GM21423 (cell line): ENCODE results near the gene HTT.

Experiments
- ATAC-seq: cut with Tn5 transposase; IDR thresholded peaks from one replicate; pipeline ENCODE4 v1.9.1; 2021; ENCODE audit warnings: mild to moderate bottlenecking, moderate library complexity; ENCODE audit not compliant: unreplicated experiment

The HTT gene

DNA sequence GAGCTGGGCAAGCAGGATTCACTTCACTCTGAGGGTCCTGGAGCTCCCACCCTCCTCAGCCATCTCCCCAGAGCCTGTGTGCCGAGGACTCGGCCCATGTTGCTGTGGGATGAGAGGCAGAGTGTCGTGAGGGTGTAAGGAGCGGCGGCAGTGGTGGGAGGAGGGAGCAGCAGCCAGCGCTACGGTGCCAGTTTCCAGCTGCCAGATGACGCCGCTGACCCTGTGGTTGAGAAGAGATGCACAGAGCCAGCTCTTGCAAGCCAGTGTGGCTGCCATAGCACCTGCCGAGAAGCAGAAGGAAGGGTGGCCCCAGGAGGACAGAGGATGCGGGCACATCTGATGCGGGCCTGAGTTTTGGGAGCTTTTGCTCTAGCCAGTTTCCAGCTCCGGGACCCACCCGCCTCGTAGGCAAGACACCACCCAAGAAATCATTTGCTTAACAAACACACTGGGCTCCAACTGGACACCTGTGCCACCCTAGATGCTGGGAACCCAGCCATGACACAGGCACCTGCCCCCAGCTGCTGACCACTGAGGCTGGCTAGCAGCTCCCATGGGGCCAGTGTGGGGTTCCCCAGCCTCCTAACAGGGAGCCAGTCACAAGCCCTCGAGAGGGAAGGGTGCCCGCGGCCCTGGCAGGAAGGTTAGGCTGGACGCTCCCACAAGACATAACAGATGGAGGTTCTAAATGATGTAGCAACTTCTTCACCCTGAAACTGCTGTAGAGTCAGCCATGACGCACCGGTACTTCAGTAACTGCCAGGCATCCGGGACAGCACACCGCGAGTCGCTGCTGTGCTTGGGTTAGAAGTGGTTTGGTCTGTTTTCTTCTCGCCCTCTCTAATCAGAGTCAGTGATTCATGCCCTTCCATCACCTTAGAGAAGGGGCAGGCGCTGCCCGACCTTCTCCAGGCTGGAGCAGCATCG lies 183.3 kb downstream of the HTT start:
- no peak for ATAC-seq

DNA sequence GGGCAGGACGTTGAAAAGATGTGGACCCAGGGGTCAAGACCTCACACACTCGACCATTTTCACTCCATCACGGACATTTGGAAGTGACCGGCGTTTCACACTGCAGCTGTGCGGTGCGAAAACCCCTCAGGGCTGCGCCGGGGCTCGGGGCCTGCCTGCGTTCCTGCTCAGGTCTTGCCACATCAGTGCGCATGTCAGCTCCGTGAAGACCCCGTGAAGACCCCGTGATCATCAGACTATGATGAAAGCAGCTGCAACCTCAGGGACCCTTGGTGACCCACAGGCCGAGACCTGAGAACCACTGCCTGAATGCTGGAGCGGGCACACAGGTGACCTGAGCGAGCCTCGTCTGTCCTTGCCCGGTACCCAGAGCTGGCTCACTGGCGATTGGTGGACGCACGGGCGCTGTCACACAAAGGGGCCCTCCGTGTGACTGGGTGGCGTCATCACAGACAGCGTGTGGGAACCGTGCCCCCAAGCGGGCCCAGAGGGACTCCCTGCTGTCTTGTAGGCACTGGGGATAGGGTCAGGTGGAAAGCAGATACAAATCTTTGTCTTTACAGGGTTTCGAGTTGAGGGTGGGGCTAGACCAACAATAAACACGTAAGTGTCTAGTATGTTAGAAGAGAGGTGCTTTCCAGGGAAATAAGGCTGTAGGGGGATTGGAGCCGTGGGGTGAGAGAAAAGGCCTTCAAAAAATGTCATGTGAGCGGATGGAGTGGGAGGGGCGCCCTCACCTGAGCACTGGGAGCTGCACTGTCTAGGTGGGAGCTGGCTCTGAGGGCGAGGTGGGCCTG lies 187.1 kb downstream of the HTT start:
- no peak for ATAC-seq

DNA sequence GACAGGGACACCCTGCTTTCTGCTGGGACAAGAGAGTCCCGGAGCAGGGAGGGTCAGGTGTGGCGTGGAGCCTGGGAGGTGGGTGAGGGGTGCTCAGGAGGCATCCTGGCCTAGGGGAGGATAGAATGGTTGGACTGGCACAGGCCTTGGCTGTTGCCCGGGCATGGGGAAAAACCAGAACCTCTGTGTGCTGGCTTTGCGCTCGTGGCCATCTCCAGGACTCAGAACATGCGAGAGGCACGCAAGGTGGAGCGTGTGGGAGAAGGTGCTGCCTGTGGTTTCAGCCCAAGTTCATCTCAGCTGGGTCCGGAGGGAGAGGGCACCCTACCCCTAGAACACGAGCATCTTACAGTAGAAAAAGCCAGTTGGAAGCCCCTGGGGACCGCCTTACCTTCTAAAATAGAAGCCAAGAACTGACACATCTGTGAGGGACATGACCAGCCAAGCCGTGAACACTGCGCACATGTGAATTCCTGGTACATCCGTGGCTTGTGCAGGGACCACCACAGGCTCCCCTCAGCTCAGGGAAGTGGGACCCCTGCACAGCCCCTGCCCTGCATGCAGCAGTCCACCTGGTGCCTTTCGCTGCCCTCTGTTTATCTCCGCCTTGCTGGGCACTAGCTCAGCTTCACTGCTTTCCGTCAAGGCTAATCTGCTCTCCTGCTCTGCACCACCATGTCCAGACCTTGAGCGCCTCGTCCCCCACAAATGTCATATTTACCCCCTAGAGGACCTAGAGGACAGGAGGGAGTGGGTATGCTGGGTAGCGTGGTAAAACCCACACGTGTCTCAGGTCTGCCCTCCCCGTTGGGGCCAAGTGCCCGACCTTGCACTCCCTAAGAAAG lies 187.9 kb downstream of the HTT start:
- no peak for ATAC-seq

DNA sequence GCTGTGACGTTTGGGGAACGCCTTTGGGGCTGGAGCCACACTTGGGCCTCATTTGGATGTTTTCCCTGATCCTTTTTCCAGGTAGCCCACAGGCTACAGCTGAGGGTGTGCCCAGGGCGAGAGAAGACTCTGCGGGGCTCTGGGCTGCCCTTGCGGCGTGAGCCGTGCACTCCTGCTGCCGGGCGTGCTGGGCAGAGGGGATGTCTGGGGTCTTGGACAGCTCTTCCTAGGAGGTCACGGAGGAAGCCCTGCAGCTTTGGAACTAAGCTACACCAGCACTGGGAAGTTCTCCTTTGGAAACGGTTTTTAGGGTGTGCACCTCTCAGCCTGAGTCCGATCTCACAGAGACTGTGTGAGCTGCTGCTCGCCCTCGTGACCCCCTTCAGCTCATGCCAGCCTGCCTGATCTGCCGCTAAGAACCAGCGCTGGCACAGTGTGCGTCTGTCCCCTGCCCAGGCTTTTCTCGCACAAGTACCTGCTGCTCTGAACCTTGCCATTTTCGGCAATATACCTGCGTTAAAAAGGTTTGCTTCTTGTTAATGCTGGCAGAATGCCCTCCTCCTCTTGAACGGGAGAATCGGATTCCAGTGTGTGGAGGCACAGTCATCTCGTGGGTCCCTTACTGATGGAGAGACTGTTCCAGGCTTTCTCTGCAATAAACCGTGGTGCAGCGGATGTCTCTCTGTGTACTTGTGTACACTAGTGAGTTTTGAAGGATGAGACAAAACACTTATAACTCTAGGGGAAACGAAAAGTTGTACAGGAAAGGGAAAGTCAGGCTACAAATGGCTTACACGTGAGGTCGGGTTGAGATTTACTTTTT lies 188.8 kb downstream of the HTT start:
- no peak for ATAC-seq

DNA sequence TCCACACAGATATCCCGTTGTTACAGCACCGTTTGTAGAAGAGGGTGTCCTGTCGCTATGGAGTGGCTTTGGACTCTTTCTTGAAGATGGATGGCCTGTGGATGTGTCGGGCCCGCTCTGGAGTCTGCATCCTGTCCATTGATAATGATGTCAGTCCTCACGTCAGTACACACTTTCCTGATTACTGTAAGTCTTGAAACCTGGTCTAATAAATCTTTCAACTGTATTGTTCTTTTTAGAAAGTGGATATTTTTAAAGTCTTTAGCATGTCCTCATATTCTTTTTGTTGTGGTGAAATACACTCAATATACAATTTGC lies 189.4 kb downstream of the HTT start:
- ATAC-seq: no peak

DNA sequence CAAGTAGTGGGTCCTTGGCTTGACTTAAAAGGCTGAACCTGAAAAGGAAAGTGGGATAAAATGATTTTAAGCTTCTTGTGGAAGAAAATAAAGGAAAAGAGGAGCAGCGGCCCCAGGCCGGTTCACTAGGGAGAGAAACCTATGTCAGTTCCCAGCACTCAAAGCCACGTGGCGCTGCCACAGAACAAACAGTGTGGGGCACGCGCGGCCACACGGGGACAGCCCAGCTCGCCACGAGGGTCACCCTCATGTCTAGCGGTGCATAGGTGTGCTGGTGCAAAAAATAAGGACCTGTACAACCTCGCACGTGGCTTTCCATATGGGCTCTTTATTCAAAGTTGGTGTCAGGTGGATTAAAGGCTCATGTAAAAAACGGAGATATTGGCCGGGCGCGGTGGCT lies 191.6 kb downstream of the HTT start:
- no peak for ATAC-seq

DNA sequence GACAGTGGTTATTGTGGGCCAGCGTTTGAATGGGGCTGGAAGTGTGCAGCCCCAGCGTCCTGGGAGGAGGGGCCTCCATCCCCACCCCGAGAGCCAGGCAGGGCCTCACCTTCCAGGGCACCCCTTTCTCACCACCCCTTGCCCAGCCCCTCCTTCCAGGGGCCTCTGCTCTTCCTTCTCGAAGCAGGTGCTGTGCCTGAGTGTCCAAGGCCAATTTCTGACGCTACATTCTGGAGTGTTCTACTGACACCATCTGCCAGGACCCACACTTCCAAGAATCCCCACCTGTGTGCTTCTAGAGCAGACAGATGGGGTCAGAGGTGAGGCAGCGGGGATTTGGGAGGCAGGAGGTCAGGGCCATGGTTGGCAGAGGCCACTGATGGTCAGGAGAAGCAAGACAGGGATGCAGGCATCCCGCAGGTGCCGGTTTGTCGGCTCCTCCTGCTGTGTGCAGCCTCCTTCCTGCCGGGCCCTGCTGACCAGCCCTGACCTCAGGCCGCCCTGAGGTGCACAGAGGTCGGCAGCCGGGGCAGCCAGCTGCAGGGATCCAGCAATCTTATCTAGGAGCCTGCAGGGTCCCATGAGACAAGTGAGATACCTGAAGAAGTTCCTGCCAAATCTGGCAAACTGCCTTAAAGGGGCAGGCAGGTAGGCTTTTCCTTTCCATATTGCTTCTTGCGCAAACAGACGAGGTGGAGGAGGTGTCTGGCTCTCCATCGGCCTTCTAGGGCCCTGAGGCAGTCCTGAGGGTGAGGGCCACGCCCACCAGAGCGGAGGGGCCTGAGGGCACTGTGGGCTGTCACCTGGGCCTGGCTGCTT lies 193.3 kb downstream of the HTT start:
- ATAC-seq: no peak

DNA sequence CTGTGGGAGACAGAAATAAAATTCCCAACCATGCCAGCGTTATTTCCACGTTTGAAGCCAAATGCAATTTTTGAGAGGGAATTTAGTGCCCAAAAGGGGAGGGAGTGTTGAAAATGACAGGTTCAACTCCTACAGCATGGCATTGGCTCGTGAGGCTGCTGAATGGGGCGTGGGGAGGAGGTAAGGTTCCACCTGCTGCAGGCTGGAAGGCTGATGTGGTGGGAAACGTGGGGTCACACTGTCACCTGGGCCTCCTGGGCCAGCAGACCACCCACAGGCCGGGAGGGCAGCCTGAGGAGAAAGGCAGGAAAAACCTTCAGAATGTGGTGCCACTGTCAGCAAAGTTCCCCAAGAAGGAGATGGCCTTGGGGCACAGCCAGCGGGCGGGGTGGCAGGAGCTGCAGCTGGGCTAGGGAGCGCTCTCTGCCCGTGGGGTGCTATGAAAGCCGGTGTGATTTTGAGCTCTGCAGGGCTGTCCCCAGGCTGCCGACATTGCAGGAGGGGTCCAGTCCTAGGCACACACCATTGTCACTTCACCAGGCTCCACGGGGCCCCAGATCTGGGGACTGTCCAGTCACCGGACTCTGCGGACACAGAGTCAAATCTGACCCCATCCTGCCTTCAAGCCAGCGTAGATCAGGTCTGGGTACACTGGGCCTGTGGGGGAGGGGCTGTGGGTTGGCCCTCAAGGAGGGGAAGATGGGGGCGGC lies 194.1 kb downstream of the HTT start:
- ATAC-seq: no peak

DNA sequence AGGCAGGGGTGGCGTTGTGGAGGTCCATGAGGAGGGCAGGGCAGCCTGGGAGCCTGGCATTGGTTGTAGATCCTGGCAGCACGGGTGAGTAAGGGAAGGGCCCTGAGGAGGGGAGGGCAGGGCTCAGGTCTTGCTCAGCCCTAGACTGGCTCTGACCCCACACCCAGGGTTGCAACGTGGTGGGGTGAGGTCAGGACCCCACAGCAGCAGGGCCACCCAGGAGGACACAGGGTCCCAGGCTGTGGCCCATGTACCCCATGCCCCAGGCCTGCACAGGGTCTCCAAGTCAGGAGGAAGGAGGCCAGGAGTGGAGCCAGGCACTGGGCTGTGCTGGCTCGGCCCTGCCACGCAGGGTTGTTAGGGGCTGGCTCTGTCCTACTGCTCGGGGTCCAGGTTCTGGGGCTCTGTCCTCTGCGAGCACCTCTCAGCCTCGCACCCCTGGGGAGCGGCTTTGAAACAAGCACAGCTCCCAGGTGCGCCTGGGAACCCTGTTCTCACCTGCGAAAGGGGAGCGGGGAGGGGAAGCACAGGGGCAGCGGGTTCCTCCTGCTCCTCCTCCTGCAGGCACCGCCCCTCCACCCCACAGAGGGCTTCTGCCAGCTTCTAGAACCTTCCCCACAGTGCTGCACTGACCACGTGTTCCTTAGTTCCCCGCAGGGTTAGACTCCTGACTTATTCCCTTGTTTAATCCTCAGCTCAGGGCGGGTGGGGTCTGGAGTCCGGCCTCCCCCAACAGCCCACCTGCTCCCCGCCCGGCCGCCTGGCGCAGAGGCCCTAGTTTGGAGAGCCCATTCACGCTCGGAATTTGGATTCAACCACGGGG lies 194.8 kb downstream of the HTT start:
- ATAC-seq: no peak

DNA sequence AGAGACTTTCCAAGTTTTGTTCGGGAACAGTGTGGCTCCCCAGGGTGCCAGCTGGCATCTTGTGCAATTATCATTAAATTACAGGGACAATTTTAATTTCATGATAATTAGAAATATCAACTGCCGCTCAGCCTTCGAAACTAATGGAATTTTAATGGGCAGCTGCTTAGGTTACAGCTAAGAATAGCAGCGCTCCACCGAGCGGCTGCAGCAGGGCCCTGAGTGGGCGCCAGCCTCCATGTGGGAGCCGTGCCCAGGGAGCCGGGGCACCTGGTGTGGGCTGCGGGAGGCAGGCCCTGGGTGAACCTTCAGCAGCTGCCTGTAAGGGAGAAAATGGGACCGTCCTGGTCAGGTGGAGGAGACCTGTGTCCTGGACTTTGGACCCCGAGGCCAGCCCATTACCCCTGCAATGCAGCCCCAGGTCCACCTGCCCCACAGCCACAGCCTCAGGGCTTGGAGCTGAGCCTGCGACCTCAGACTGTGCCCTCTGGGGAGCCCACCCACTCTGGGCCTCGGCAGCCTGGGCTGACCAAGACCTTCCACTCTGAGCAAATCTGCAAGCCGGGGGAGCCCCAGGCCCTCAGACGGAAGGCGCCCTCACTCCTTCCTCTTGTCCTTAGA lies 195.6 kb downstream of the HTT start:
- no peak for ATAC-seq

DNA sequence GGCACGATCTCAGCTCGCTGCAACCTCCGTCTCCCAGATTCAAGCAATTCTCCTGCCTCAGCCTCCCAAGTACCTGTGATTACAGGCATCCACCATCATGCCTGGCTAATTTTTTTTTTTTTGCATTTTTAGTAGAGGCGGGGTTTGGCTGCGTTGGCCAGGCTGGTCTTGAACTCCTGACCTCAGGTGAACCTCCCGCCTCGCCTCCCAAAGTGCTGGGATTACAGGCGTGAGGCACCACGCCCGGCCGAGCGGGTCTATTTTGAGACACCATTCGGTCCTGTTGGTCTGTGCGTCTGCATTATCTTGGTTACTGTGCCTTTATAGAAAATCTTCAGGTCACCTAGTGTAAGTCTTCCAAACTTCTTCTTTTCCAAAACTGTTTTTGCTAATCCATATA lies 196.7 kb downstream of the HTT start:
- no peak for ATAC-seq

DNA sequence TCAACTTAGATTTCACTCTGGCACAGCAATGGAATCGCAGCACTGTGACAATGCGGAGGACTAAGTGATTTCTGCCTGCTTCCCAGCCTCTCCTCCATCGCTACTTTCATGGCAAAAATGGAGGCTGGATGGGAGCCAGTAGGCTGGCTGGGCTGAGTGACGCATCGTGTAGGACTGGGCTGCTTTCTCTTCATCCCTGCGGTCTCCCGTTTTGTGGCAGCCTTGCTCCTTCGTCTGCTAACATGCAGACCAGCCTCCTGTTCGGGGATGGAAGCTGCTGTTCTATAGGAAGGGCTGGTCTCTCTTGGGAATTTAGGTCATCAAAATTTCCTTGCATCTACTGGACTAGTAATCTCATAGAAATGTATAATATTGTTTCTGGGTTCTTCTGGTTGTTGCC lies 202.5 kb downstream of the HTT start:
- no peak for ATAC-seq

DNA sequence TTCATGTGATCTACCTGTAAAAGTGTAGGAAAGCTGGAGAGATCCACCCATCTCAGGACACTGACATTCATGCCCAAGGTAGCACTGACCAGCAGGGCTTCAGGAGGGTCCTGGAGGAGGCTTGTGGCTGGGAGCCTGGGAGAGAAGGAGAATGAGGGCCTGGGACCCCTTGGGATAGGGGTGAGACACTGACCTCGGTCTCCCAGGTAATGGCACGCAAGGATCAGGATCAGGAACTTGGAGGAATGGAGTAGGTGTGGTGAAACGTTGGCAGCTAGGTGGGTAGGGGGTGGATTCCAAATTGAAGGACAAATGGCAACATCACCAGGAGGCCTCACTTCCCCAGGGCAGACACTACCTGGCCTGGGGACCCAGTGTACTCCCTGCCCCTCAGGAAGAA lies 206.0 kb downstream of the HTT start:
- no peak for ATAC-seq

DNA sequence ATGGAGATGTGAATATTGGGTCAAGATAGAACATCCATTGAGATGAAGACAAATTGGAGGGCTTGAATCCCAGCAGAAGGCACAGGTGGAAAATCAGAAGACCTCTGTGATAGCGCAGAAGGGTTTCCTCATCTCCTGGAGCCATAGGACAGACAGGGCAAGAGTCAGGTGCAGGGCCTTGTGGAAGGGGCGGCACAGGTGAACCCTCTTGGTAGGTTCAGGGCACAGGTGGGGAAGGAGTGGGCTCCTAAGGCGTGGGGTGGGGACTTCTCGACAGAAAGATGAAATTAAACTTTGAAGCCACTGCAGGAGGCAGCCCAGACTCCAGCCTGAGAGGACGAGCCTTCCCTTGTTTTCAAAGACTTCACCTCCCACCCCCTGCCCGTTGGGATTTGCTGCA lies 209.0 kb downstream of the HTT start:
- ATAC-seq: no peak

DNA sequence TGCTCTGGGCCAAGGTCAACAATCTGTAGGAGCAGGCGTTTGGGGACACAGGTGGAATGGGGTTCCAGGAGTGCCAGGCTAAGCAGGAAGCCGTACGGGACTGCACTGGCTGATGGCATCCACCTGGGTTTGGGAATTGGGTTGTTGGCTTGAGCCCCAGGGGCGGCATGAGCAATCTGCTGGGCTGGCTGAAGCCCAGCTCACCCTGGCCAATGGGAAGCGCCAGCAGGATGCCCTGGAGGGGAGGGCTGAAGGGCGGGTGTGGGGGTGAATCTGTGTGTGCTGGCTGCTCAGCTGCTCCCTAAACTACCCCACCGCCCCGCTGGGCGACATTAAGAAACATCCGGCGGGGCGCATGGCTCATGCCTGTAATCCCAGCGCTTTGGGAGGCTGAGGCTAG lies 209.4 kb downstream of the HTT start:
- no peak for ATAC-seq

DNA sequence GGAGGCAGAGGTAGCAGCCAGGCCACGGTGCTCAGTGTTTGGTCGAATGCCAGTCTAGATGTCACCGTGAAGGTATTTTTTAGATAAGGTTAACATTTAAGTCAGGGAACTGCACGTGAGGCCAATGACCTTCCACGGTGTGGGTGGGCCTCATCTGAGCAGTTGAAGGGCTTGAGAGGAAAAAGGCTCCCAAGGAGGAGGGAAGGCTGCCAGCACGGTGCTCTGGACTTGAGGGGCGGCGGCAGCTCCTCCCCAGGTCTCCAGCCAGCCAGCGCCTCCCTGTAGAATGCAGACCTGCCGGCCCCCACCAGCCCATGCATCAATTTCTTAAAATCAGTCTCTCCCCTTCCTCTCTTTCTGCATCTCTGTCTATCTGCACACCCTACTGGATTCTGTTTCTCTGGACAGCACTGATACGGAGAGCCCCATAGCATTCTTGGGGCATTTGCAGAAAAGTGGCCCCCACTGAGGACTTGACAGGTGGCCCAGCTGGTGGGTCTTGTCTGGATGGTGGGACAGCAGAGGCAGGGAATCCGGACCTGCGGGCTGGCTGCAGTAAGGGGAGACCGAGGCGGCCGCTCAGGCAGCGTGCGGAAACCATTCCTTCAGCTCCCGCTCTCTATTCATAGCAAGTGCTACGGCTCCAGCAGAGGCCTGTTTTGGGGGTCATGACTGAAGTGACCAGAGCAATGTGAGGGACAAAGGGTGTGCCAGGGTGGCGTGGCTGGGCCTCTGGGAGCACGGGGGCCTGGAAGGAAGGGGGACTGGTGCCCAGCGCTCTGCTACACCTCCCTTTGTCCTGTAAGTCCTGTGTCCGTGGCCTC lies 210.5 kb downstream of the HTT start:
- ATAC-seq: no peak
